GM18507 (cell line): ENCODE measurements around the gene TTC34.

Experiments used
- DNase-seq: peaks from one replicate; pipeline ENCODE4 v3.0.0; 2011; ENCODE audit warnings: low read depth; ENCODE audit not compliant: insufficient read length; ENCODE audit errors: extremely low spot score
- FAIRE-seq: peaks from 2 replicates; lab custom pipeline; 2011; peaks lifted over from hg19 to GRCh38; lab: Jason Lieb, UNC

Gene TTC34

DNA sequence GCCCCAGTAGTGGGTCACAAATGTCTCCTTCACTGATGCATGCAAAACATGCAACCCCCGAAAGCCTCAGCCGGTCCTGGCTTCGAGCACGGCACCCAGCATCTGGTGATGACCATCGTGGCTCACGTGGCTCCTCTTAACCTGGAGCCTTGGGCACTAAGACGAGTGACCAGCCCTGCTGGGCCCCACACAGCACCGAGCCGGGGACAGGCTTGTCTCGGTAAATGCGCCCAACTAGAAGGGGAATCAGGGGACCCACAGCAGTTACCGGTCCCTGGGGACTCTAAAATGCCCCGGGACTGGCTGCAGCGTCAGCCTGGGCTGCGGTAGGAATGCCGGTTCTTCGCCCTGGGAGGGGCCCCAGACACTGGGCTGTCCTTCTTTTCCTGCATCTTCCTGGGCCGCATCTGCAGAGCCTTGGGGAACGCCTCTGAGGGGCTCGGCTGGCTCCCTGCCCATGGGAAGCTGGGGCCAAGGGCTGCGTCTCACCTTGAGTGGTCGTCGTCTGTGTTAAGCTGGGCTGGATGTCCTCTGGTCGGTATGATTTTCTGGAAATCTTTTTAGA, 13.1 kb upstream of the TTC34 start:
- FAIRE-seq (no peak), DNase-seq (no peak)

DNA sequence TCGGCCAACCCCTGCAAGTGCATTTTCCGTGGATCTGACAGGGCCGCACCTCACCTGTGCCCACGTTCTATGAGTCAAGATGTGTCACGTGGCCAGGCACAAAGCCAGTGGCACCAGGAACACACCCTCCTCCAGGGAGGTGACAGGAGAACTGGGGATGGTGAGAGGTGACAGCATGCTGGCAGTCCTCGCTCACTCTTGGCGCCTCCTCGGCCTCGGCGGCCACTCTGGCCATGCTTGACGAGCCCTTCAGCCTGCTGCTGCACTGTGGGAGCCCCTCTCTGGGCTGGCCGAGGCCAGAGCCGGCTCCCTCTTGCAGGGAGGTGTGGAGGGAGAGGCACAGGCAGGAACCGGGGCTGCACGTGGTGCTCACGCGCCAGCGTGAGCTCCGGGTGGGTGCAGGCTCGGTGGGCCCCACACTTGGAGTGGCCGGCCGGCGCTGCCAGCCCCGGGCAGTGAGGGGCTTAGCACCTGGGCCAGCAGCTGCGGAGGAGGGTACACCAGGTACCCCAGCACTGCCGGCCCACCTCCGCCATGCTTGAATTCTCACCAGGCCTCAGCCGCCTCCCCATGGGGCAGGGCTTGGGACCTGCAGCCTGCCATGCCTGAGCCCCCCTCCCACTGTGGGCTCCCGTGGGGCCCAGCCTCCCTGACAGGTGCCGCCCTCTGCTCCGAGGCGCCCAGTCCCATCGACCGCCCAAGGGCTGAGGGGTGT, 11.6 kb upstream of the TTC34 start:
- DNase-seq (no peak), FAIRE-seq (no peak)

DNA sequence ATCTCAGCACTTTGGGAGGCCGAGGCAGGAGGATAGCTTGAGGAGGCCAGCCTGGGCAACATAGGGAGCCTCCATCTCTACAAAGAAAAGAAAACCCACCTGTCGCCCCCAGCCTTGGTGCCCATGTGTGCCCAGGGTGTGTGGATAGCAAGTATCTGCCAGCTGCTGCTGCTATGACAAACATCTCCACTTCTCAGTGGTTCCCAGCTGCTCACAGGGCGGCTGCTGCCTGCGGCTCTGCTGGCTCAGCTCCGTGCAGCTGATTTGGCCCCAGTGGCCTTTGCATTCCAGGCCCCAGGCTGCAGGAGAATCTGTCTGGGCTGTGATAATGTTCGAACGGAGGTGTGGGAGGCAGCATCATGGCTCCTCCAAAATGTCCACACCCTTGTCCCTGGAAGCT, 10.6 kb upstream of the TTC34 start:
- FAIRE-seq (no peak), DNase-seq (no peak)

GRCh38 chr1:2811533-2811918, 10.0 kb upstream of the TTC34 start:
- FAIRE-seq (no peak), DNase-seq (no peak)

GRCh38 chr1:2810899-2811532, 9.5 kb upstream of the TTC34 start:
- no peak for FAIRE-seq
- no peak for DNase-seq

- DNase-seq (no peak), FAIRE-seq (no peak)
Observed at GRCh38 chr1:2810281-2810680, 8.8 kb upstream of the TTC34 start.

DNA sequence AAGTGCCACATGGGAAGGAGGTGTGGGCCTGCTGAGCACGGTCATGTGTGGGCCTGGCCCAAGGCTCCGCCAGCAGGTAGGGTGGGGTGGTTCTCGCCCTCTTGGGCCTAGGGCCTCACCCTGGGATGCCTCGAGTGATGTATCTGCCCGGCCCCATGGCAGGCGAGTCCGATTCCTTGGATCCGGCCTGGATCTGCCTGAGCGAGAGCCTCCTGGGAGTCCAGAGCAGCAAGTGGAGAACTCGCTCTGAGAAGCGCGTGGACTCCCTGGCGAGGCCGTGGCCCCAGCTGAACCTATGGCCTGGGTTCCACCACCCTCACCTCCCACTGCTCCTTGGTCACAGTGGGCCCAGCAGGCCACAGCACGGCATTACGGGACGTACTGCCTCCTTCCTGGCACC, 8.2 kb upstream of the TTC34 start:
- FAIRE-seq (no peak), DNase-seq (no peak)

GRCh38 chr1:2808831-2809605, 7.5 kb upstream of the TTC34 start:
- FAIRE-seq = no peak
- DNase-seq = no peak

GRCh38 chr1:2808386-2808705, 6.9 kb upstream of the TTC34 start:
- FAIRE-seq = no peak
- no peak for DNase-seq

DNA sequence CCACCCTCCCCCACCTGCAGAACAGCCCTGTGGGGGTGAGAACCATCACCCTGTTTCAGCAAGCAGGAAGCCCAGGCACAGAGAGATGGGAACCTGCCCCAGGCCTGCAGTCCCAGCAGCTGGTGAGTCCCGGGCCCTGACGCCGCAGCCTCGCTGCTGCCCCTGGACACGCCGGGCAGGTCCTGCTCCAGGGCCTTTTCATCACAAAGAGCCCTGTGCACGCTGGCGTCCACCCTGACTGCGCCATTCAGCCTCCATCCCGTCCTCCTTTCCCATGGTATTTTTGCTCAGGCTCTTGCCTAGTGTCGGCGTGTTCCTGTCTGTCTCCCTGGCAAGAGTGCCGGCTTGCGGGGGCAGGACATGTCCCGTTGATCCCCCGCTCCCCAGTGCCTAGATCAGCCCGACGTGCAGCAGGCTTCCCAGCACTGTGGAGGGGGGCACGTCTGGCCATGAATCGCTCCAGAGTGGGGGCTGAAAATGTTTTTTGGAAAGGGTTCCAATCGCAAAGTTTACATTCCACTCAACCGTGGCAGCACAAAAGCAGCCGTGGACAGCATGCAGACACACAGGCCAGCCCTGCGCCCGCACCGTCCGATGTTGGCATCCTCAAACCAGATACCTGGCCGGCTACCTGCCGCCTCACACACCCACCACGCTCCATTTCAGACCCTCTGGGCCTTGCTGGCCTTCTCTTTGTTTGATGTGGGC, 6.3 kb upstream of the TTC34 start:
- no peak for FAIRE-seq

GRCh38 chr1:2807036-2807435, 5.5 kb upstream of the TTC34 start:
- FAIRE-seq (no peak), DNase-seq (no peak)

More for the DNA sequence above, 6.3 kb upstream of the TTC34 start:
- no peak for DNase-seq

GRCh38 chr1:2806591-2806990, 5.1 kb upstream of the TTC34 start:
- no peak for FAIRE-seq
- no peak for DNase-seq

GRCh38 chr1:2805801-2806430, 4.4 kb upstream of the TTC34 start:
- FAIRE-seq (no peak), DNase-seq (no peak)

DNA sequence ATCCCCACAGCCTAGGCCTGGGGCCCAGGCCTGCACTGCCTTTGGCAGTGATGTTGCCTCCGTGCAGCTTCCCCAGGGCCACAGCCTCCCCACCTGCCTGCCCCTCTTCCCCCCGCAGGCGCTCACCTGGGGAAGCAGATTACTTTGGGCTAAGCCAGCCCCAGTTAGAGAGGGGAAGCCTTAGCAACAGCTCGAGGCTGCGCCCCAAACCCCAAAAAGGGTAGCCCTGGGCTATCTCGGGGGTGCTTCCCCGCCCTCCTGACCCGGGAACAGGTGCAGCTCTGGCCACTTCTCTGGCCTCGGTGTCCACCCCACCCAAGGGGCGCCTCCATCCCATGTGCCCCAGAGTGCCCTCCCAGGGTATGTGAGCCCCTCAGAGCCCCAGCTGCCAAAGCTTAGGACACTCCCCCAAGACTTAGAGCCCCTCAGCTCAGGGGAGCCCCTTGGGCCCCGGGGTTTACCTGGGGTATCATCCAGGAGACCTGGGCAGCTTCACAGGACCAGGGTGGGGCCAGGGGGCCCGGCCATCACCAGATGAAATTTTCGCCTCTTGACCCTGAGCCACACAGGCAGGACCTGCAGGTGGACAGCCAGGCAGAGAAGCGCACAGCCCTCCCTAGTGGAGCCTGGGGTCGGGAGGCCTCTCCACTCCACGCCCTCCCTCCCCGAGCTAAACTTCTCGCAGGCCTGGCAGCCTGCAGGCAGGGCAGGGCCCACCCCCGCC, 3.3 kb upstream of the TTC34 start:
- no peak for FAIRE-seq
- no peak for DNase-seq

GRCh38 chr1:2803931-2804627, 2.6 kb upstream of the TTC34 start:
- FAIRE-seq (no peak), DNase-seq (no peak)

DNA sequence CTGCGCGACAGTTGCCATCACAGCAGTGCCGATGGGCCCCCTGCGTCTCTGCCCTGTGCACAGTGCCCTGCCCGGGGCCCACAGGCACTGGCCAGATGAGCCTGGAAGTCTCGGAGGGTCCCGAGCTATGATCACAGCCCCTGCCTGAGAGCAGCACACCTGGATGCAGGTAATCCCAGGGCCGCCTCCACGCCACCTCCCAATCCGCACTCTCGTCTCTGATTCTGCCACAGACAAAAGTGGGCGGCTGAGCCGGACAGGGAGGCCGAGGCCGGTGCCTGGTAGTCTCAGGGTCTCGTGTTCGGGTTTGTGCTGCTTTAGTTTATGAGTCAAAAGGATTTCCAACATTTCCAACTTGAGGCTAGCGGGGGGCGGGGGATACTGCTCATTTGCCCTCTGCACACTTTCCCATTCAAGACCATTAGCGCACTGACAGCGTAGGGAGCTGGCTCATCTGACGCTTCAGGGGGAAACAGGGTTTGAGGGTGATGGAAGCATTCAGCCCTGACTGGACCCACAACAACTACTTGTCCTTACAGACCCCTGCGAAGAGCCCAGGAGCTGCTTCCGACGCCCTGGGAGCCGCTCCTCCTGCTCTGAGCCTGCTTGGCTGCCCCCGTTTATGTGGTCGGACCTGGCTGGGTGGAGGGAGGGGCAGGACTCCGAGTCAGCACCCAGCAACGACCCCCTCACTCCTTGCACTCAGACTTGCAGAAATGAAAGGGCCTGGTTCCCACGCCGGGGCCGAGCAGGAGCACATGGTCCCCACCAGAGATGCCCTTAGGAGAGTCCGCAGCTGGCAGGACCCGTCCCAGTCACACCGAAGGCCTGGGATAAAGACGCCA, 1.8 kb upstream of the TTC34 start:
- DNase-seq (no peak), FAIRE-seq (no peak)

DNA sequence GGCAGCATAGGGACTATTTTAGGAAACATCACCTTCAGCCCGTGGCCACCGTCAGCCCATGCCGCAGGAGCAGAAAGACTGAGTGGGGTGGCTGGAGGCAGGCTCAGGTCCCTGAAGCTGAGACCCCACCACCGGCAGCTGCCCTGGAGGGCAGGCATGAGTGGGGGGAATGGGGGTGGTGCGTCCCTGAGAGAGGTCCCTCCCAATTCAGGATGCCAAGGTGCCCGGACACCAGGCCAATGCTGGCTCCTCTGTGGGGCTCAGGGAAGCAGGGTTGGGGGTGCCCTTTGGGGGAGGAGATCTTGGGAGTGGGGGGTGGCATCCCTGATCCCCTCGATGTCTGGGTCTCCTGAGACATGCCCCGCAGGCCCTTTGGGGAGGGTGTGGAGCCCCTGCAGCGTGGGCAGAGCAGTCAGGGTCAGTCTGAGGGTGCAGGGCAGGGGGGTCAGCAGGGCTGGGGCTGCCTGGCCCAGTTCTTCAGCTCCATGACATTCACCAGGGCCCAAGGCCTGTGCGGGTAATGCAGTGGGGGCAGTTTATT, 998 bp upstream of the TTC34 start:
- DNase-seq = no peak
- no peak for FAIRE-seq
